HepG2 (cell line): ENCODE results near the gene CFAP206. TPM values are rescaled to one million over a fixed set of nuclear protein-coding genes. Genes with fewer than 3 reads are reported as not detected.

ENCODE experiments used
- BORCS8-MEF2B ChIP-seq: sonication (generic); formaldehyde crosslinking; IDR thresholded peaks from 2 replicates; pipeline ENCODE4 v1.8.0; 2022; ENCODE audit warnings: mild to moderate bottlenecking, missing genetic modification reagents
- DPF2 ChIP-seq: sonication (generic); formaldehyde crosslinking; IDR thresholded peaks from 2 replicates; pipeline ENCODE4 v1.4.0; 2020; ENCODE audit warnings: mild to moderate bottlenecking, low read depth, missing genetic modification reagents, borderline replicate concordance
- ELF3 ChIP-seq: IDR thresholded peaks from 2 replicates; pipeline ENCODE4 v1.6.1; 2016; ENCODE audit warnings: missing genetic modification reagents, missing compliant biosample characterization
- FIP1L1 ChIP-seq: fragments of 200-400 bp; formaldehyde crosslinking; IDR thresholded peaks from 2 replicates; pipeline ENCODE4 v1.6.1; 2018; ENCODE audit warnings: low read depth, mild to moderate bottlenecking, low read length, moderate library complexity, borderline replicate concordance; ENCODE audit not compliant: insufficient read depth
- HMG20A ChIP-seq: IDR thresholded peaks from 2 replicates; pipeline ENCODE4 v1.6.1; 2016; ENCODE audit warnings: borderline replicate concordance
- HOXA9 ChIP-seq: sonication (generic); formaldehyde crosslinking; IDR thresholded peaks from 2 replicates; pipeline ENCODE4 v1.8.1; 2022; ENCODE audit warnings: missing genetic modification reagents, mild to moderate bottlenecking, moderate library complexity, borderline replicate concordance
- KDM1A ChIP-seq: IDR thresholded peaks from 2 replicates; pipeline ENCODE4 v1.6.1; 2016; ENCODE audit warnings: missing compliant biosample characterization
- MEIS1 ChIP-seq: sonication (generic); formaldehyde crosslinking; IDR thresholded peaks from 2 replicates; pipeline ENCODE4 v1.9.0; 2021; ENCODE audit warnings: mild to moderate bottlenecking, missing genetic modification reagents, moderate library complexity, borderline replicate concordance
- MIXL1 ChIP-seq: IDR thresholded peaks from 2 replicates; pipeline ENCODE4 v1.6.1; 2016
- MXD4 ChIP-seq: IDR thresholded peaks from 2 replicates; pipeline ENCODE4 v1.6.1; 2016; ENCODE audit warnings: mild to moderate bottlenecking, missing biosample characterization, missing genetic modification reagents
- NAIF1 ChIP-seq: sonication (generic); formaldehyde crosslinking; IDR thresholded peaks from 2 replicates; pipeline ENCODE4 v1.5.0; 2020; ENCODE audit warnings: mild to moderate bottlenecking, missing genetic modification reagents, borderline replicate concordance
- NCOA2 ChIP-seq: sonication (generic); formaldehyde crosslinking; IDR thresholded peaks from 2 replicates; pipeline ENCODE4 v1.8.0; 2022; ENCODE audit warnings: inconsistent platforms
- SIX4 ChIP-seq: sonication (generic); formaldehyde crosslinking; IDR thresholded peaks from 2 replicates; pipeline ENCODE4 v1.4.0; 2020; ENCODE audit warnings: missing genetic modification reagents
- SOX5 ChIP-seq: IDR thresholded peaks from 2 replicates; pipeline ENCODE4 v1.6.1; 2016; ENCODE audit warnings: borderline replicate concordance
- ZBTB1 ChIP-seq: sonication (generic); formaldehyde crosslinking; IDR thresholded peaks from 2 replicates; pipeline ENCODE4 v1.4.0; 2020; ENCODE audit warnings: missing genetic modification reagents, borderline replicate concordance
- ZHX1 ChIP-seq: sonication (generic); formaldehyde crosslinking; IDR thresholded peaks from 2 replicates; pipeline ENCODE4 v1.8.1; 2022; ENCODE audit warnings: low read depth, mild to moderate bottlenecking, missing genetic modification reagents
- ZNF232 ChIP-seq: sonication (generic); formaldehyde crosslinking; IDR thresholded peaks from 2 replicates; pipeline ENCODE4 v1.4.0; 2020; ENCODE audit warnings: missing genetic modification reagents, borderline replicate concordance
- ZNF296 ChIP-seq: sonication (generic); formaldehyde crosslinking; conservative IDR thresholded peaks from 2 replicates; pipeline ENCODE4 v1.5.0; 2020; ENCODE audit warnings: mild to moderate bottlenecking, missing genetic modification reagents
- ZNF350 ChIP-seq: sonication (generic); formaldehyde crosslinking; IDR thresholded peaks from 2 replicates; pipeline ENCODE4 v1.4.0; 2020; ENCODE audit warnings: mild to moderate bottlenecking, low read depth, missing genetic modification reagents, borderline replicate concordance
- ZNF607 ChIP-seq: sonication (generic); formaldehyde crosslinking; IDR thresholded peaks from 2 replicates; pipeline ENCODE4 v1.5.1; 2020; ENCODE audit warnings: missing genetic modification reagents, mild to moderate bottlenecking, borderline replicate concordance
- ZNF724P ChIP-seq: sonication (generic); formaldehyde crosslinking; IDR thresholded peaks from 2 replicates; pipeline ENCODE4 v1.8.0; 2022; ENCODE audit warnings: missing genetic modification reagents, borderline replicate concordance
- ZXDC ChIP-seq: sonication (generic); formaldehyde crosslinking; IDR thresholded peaks from 2 replicates; pipeline ENCODE4 v1.5.0; 2020; ENCODE audit warnings: mild to moderate bottlenecking, missing genetic modification reagents
- polyA plus RNA-seq, 8 experiments: library from polyadenylated mRNA; depleted of rRNA in 3 of 8; stranded (reverse) in 7 of 8; unstranded in 1 of 8; fragments of >200 nt; fragmentation: Illumina TruSeq in 4 of 8; extraction: Trizol in 4 of 8; gene quantifications; 2 replicates each; pipeline versions ENCODE4 v1.2.1 to v1.2.3, GENCODE V29; 2011 to 2016; ENCODE audit warnings: low read depth in 4 of 8, missing spikeins in 1 of 8, mixed read lengths in 1 of 8; ENCODE audit not compliant: insufficient read depth in 1 of 8
- total RNA-seq, 5 experiments: library from RNA; depleted of rRNA; stranded (reverse); fragments of >200 nt; fragmentation: Illumina TruSeq; extraction: Trizol; gene quantifications; 2 replicates each; pipeline ENCODE4 v1.2.3, GENCODE V29; 2016; ENCODE audit warnings: low read depth in 1 of 5
- TF ChIP-seq, protein P1 (sequence below): sonication (generic); formaldehyde crosslinking; IDR thresholded peaks from 2 replicates; pipeline ENCODE4 v1.5.0; 2020; ENCODE audit warnings: missing genetic modification reagents
- TF ChIP-seq, protein P2 (sequence below): sonication (generic); formaldehyde crosslinking; IDR thresholded peaks from 2 replicates; pipeline ENCODE4 v1.5.0; 2020; ENCODE audit warnings: missing genetic modification reagents, mild to moderate bottlenecking, borderline replicate concordance

Gene CFAP206
- total and polyA plus RNA-seq, 2 of the 13 experiments (the other 11 are each of a cell fraction or from before 2014, with no cell fraction given), result not detected

DNA sequence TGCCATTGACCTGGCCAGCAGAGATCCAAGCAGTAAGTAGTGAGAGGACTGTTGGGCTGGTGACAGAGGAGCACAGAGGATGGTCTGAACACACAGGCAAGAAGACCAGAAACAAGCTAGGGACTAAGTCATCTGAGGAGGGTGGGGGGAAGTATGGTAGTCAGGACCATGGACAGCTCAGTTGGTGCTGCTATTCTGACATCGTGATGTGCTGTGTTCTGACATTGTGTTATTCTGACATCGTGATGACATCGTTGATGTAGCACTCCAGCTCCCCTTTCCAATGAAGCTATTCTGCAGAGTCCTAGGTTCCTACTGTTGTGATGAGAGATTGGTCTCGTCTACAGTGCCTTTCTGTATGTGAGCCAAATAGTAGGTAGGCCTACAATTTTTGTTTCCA is 28.7 kb downstream of the CFAP206 start (continued):
- peak; percentile 86 for TF ChIP-seq ELF3 (CRISPR knock-in tag)
- TF ChIP-seq ZXDC, result 0 out of 2 replicates have a peak, but pooled peaks have one; percentile 34
- TF ChIP-seq NCOA2 (CRISPR knock-in tag), result peak; percentile 64
- TF ChIP-seq, protein P1, sequence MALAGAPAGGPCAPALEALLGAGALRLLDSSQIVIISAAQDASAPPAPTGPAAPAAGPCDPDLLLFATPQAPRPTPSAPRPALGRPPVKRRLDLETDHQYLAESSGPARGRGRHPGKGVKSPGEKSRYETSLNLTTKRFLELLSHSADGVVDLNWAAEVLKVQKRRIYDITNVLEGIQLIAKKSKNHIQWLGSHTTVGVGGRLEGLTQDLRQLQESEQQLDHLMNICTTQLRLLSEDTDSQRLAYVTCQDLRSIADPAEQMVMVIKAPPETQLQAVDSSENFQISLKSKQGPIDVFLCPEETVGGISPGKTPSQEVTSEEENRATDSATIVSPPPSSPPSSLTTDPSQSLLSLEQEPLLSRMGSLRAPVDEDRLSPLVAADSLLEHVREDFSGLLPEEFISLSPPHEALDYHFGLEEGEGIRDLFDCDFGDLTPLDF, result no peak
- TF ChIP-seq SIX4 (CRISPR knock-in tag), result peak; percentile 56; the same call in 1 of the 2 replicates
- TF ChIP-seq ZNF607 (CRISPR knock-in tag), result peak; percentile 68
- TF ChIP-seq NAIF1 (CRISPR knock-in tag), result no peak
- TF ChIP-seq ZBTB1, result 0 out of 2 replicates have a peak, but pooled peaks have one; percentile 39
- TF ChIP-seq ZNF232 (CRISPR knock-in tag), result peak; percentile 67; the same call in 1 of the 2 replicates
- TF ChIP-seq, protein P2, sequence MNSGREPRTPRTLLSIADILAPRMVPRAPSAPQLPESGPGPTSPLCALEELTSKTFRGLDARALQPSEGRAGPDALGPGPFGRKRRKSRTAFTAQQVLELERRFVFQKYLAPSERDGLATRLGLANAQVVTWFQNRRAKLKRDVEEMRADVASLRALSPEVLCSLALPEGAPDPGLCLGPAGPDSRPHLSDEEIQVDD (CRISPR knock-in tag), result no peak
- TF ChIP-seq ZNF350, result no peak
- peak; percentile 90; the same call in 1 of the 2 replicates for TF ChIP-seq MXD4 (CRISPR knock-in tag)
- TF ChIP-seq ZNF296 (CRISPR knock-in tag), result 0 out of 2 replicates have a peak, but pooled peaks have one; percentile 48
- 0 out of 2 replicates have a peak, but pooled peaks have one; percentile 24 for TF ChIP-seq HMG20A (CRISPR knock-in tag)
- 0 out of 2 replicates have a peak, but pooled peaks have one; percentile 40 for TF ChIP-seq SOX5 (CRISPR knock-in tag)
- TF ChIP-seq MEIS1, result peak; percentile 46; the same call in 1 of the 2 replicates
- no peak for TF ChIP-seq FIP1L1
- TF ChIP-seq KDM1A (CRISPR knock-in tag), result peak; percentile 30; the same call in 1 of the 2 replicates
- TF ChIP-seq MIXL1, result peak; percentile 82
- peak; percentile 62; the same call in 1 of the 2 replicates for TF ChIP-seq ZNF724P (CRISPR knock-in tag)
- TF ChIP-seq BORCS8-MEF2B, result peak; percentile 88
- TF ChIP-seq HOXA9, result peak; percentile 74
- TF ChIP-seq DPF2 (CRISPR knock-in tag), result no peak
- peak; percentile 81; the same call in 1 of the 2 replicates for TF ChIP-seq ZHX1 (CRISPR knock-in tag)
